ENCODE measurements around the gene PYCR2.
A peak's percentile ranks its signal among the peaks of the same experiment; 100 is the strongest.
"Not testable (repeated sequence)": the region's sequence is repeated elsewhere in the genome, so short reads cannot be mapped to it uniquely, and the experiment has no call there.

PYCR2 gene

DNA sequence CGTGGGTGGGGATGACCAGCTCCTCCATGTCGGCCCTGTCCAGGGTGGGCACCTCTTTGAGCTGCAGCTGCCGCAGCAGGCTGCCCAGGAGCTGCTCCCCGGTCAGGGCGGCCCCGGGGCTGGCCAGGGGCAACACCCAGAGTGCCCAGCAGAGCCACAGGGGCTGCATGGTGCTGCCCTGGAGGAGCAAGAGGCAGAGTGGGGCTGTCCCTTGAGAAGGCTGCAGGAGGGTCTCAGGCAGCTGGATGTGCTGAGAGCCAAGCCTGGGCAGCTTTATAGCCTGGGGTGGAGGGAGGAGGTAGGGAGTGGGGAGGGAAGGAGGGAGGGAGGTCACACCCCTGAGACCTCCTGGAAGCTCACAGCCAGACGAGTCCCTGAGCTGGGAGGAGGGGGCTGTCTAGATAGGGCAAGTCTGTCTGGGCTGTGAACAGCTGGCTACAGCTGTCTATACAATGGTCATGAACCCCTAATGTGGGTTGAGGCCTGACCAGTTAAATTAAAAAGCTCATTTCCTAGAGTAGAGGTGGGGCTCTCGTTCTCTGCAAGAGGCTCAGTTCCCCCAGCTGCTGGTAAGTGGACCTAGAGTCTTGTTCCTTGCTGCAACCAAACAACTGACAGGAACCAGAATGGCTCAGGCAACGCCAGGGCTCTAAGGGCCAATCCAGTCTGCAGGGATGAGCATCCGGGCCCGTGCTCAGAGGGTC is 35.0 kb downstream of the PYCR2 start, which contains the start of gene LEFTY1:
LEFTY1 (minus strand) TSS at position 249 of the 704 bp plus-strand sequence; CDS start at position 169, 80 bp downstream.
- no peak for TF ChIP-seq JUND (IDR thresholded peaks at IDR 0.05; ENCODE audit: low read depth)
- no peak for DNase-seq (ENCODE audit: low read depth in 1 of 2, low spot score in 1 of 2)
- in situ Hi-C loops (cut with HindIII; ENCODE audit: low pct_unique_long_range_greater_than_20kb, low sequenced_read_pairs) = no loop called here

DNA sequence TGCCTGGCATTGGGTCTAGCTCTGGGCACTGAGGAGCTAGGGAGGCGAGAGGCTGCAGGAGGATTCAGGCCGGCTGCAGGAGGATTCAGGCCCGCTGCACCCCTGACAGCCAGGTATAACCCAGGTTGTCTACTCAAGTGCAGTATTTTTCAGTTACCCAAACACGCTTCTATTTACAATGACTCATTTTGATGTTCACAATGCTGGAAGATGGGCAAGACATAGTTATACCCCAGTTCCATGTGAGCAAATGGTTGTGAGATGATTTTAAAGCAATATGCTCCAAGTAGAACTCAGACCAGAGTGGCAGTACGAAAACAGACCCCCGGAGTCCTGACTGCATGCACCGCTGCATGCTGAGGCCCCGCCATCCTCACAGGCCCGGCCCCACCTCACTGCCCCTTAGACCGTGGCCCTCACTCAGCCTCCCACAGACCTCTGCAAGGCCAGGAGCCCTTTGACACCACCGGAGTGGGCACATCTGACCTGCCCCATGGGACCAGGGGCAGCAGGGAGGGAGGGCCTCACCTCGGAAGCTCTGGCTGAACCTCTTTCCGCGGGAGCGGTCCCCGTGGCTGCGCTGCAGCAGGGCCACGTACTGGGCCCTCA is 35.7 kb downstream of the PYCR2 start:
- DNase-seq (ENCODE audit: low read depth in 1 of 2, low spot score in 1 of 2) = no peak
- TF ChIP-seq JUND (IDR thresholded peaks at IDR 0.05; ENCODE audit: low read depth) = no peak
- in situ Hi-C loops (cut with HindIII; ENCODE audit: low pct_unique_long_range_greater_than_20kb, low sequenced_read_pairs) = no loop called here

DNA sequence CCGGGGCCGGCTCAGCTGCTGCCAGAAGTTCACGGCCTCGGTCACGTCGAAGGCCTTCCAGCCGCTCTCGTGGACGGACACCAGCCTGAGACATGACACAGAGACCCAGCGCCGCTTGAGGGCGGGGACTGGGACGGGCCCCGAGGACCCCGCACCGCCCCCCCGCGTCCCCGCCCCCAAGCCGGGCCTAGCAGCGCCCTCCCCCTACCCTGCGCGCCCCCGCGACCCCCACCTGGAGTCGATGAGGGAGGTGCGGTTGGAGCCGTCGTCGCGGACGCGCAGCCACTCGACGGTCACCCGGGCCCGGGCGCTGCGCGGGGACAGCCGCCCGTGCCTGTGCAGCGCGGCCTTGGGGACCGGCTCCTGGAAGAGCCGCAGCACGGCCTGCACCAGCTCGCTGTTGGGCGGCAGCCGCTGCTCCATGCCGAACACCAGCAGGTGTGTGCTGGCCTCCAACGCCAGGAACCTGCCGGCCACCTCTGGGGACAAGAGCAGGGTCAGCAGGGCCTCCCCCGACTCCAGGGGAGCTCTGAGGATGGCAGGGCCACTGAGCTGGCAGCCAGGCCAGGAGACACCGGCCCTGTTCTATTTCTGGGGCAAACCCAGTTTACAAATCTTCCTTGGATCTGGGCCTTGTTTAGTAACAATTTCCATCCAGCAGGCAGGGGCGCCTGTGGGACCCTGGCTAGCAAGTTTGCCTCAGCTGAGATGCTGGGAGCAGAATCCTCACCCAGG is 36.3 kb downstream of the PYCR2 start:
- DNase-seq (ENCODE audit: low read depth in 1 of 2, low spot score in 1 of 2) = not testable (repeated sequence)

DNA sequence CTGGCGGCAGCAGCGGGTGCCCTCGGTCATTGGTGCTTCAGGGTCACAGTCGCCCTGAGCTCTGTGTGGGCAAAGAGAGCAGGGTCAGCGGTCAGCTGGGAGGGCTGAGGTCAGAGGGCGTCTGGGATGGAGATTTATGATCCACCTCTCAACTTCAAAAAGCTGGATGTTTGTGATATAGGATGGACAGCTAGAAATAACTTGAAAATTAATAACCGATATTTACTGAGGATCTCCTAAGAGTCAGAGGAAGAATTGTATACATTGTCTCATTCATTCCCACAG is 37.1 kb downstream of the PYCR2 start:
- in situ Hi-C loops (cut with HindIII; ENCODE audit: low pct_unique_long_range_greater_than_20kb, low sequenced_read_pairs) = no loop called here
- DNase-seq (ENCODE audit: low read depth in 1 of 2, low spot score in 1 of 2) = no peak
- TF ChIP-seq JUND (IDR thresholded peaks at IDR 0.05; ENCODE audit: low read depth) = no peak

More for the DNA sequence above, 36.3 kb downstream of the PYCR2 start:
- in situ Hi-C loops (cut with HindIII; ENCODE audit: low pct_unique_long_range_greater_than_20kb, low sequenced_read_pairs) = not testable (repeated sequence)

DNA sequence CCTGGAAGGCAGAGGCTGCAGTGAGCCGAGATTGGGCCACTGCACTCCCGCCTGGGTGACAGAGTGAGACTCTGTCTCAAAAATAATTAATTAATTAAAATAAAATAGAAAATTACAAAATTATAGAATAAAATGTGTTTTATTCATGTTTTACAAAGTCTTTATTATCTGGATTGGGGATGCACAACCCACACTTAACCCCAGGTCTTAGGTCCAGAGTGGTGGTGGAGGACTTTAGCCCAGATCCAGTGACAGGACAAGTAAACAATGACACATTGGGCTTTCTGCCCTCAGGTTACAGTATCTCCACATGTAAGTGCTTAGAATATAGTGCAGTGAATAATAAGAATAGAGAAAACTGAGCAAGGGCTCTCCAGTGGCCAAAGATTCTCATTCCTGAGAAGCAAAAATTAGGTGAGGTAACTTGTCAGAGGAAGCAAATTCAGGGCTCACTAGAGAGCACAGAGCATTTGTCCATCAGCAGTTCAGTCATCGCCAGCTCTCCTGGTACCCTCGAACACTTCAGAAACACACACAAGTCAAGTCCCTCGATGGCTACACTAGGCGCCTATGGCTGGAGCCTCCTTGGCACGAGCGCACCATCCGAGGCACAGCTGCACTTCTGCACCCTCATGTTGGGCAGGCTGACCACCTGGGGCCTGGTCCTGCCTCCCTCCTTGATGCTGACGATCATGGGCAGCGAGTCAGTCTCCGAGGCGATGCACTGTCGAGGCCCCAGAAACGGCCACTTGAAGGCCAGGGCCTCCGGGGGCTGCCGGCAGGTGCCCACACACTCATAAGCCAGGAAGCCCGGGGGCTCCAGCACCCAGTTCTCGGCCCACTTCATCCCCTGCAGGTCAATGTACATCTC is 37.7 kb downstream of the PYCR2 start:
- no peak for TF ChIP-seq JUND (IDR thresholded peaks at IDR 0.05; ENCODE audit: low read depth)
- in situ Hi-C loops (cut with HindIII; ENCODE audit: low pct_unique_long_range_greater_than_20kb, low sequenced_read_pairs) = no loop called here
- DNase-seq (ENCODE audit: low read depth in 1 of 2, low spot score in 1 of 2) = peak in 1 of 2 experiments; percentile 42

DNA sequence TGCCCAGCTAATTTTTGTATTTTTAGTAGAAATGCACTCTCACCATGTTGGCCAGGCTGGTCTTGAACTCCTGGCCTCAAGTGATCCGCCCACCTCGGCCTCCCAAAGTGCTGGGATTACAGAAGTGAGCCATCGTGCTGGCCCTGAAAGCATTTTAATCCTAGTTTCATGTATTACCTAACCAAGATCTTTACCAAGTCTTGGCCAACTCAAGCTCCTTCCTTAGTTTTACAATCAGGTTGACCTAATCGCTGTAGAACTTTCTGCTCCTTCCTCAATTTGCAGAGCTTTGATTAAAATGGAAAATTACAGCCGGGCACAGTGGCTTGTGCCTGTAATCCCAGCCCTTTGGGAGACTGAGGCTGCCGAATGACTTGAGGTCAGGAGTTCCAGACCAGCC is 38.7 kb downstream of the PYCR2 start:
- in situ Hi-C loops (cut with HindIII; ENCODE audit: low pct_unique_long_range_greater_than_20kb, low sequenced_read_pairs) = no loop called here
- no peak for TF ChIP-seq JUND (IDR thresholded peaks at IDR 0.05; ENCODE audit: low read depth)
- DNase-seq (ENCODE audit: low read depth in 1 of 2, low spot score in 1 of 2) = no peak

DNA sequence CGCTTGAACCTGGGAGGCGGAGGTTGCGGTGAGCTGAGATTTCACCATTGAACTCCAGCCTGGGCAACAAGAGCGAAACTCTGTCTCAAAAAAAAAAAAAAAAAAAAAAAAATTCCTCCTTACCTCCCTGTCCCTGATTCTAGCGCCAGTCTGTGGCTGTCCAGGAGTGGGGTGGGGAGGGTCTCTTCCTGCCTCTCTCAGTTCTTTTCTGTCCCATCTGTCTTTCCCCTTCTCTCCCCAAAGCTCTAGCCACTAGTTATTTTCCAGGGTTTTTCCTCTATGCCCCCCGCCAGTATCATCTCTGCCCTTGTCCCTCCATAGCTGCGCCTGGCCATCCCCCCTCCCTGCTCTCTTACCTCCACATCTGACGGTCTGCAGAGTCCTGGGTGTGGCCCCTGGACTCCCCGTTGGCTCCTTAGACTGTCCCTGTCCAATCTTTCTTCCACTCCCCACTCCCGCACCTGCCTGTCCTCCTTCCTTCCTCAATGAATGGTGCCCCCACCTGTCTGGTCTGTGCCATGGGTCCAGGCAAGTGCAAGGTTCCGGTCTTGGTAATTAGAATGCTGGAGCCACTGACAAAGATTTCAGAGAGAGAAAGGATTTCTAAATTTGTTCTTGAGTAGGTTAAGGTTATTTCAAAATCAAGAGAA is 40.3 kb downstream of the PYCR2 start:
- in situ Hi-C loops (cut with HindIII; ENCODE audit: low pct_unique_long_range_greater_than_20kb, low sequenced_read_pairs) = no loop called here
- no peak for TF ChIP-seq JUND (IDR thresholded peaks at IDR 0.05; ENCODE audit: low read depth)
- peak in 1 of 2 experiments; percentile 52 for DNase-seq (ENCODE audit: low read depth in 1 of 2, low spot score in 1 of 2)

DNA sequence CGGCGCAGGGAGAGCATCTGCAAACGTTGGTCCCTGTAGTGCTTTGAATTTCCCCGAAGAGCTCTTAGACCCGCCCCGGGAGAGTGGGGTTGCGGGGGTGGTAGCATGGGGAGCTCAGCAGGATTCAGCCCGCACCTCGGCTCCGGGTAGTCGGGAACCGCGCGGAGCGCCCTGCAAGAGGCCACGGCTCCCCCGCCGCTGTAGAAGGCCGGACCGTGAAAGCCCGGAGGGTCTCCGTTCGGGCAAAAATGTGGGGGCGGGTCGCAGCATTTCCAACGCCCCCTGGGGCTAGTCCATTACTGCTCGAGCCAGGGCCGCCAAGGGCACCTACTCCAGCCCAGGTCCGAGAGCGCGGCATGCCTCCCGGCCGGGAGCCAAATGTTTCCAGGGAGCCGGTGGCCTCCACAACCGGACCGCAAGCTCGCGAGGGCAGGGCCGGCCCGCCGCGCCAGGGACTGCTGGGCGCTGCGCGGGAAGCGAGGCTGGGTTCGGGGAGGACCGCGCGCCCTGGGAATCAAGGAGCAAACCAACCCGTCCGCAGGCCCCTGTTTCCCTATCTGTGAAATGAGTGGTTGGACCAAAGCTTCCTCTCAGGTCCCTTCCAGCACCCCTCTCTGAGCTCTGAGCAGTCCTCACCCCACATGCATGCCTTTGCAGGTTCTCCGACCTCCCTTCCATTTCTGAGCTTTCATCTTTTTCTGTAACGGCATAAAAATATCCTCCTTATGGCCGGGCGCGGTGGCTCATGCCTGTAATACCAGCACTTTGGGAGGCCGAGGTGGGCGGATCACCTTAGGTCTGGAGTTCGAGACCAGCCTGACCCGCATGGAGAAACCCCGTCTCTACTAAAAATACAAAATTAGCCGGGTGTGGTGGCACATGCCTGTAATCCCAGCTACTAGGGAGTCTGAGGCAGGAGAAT is 41.1 kb downstream of the PYCR2 start:
- in situ Hi-C loops (cut with HindIII; ENCODE audit: low pct_unique_long_range_greater_than_20kb, low sequenced_read_pairs) = no loop called here
- no peak for TF ChIP-seq JUND (IDR thresholded peaks at IDR 0.05; ENCODE audit: low read depth)
- DNase-seq (ENCODE audit: low read depth in 1 of 2, low spot score in 1 of 2) = peak; percentile 74 to 81

DNA sequence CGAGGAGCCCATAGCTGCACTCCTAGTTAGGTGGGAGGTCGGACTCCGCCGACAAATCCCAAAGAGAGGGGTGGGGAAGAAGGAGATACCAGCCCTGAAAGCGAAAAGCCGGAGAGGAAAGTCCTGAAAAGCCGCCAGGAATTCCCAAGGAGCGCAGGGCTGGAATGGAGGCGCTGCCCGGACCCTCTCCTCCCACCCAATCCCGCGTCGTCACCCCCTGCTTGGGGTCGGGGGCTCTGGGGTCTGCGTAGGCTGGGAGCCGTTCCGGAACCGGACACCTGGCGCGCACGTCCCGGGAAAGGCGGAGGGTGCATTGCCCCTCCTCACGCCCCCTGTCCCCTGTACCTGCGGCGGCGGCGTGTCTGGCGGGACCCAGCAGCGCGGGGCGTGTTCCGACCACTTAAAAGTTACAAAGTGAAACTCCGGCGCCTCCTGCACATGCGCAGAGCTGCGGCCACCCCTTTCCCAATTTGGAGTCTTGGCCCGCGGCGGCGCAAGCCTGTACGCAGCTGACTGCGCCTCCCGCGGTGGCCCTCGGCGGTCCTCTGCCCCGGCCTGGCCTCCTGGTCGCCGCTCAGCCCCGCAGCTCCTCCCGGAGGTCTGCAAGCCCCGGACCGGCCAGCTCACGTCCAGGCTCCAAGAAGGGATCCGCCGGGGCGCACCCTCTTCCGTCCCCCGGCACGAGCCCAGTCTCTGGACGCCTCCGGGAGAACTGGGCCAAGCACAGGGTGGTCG is 41.9 kb downstream of the PYCR2 start, which contains the start of gene TMEM63A:
TMEM63A (minus strand) TSS at position 422 of the 735 bp plus-strand sequence. CDS start 4,800 bp downstream, outside the sequence.
- DNase-seq (ENCODE audit: low read depth in 1 of 2, low spot score in 1 of 2) = peak; percentile 90 to 99

DNA sequence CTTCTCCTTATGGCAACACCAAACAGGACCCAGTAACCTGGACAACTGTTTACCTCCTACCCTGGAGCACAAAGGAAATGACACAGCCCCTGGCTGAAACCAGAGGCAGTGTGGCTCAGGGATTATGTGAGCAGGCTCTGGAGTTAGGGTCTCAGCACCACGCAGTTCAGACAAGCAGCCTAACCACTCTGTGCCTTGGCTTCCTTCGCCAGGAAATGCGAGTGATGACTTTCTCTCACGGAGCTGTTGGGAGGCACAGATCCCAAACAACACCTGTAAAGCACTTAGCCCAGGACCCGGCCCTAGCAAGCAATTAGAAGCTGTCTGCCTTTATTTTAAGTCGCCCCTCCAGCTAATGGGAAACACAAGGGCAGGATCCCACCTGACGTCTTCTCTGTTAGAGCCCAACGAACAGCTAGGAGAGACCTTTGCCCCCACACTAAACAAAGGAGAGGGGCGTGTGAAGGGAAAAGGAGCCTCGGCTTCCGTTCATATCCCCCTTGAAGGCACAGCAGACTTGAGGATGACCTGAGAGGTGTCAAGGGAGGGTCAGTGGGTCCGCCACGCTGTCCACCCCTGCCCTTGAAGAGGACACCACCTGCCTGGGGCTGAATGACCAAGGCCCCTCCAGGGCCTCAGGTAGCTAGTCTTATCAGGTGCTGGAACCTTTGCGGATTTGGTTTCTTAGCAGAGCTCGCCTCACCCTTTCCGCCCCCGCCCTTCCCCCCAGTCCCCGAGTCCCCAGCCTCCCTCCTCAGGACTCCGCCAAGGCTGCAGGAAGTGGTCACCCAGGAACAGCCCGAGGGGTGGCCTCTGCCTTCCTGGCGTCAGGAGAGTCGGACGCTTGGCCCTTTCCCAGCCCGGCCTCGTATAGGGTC is 42.7 kb downstream of the PYCR2 start:
- peak; percentile 73 to 78 for DNase-seq (ENCODE audit: low read depth in 1 of 2, low spot score in 1 of 2)
- in situ Hi-C loops (cut with HindIII; ENCODE audit: low pct_unique_long_range_greater_than_20kb, low sequenced_read_pairs) = no loop called here

More for the DNA sequence above, 41.9 kb downstream of the PYCR2 start, which contains the start of gene TMEM63A:
- in situ Hi-C loops (cut with HindIII; ENCODE audit: low pct_unique_long_range_greater_than_20kb, low sequenced_read_pairs) = no loop called here
- TF ChIP-seq JUND (IDR thresholded peaks at IDR 0.05; ENCODE audit: low read depth) = no peak

More for the DNA sequence above, 42.7 kb downstream of the PYCR2 start:
- no peak for TF ChIP-seq JUND (IDR thresholded peaks at IDR 0.05; ENCODE audit: low read depth)

Measured in T47D (cell line).